ENCODE data around the gene DSC1. TPM values are rescaled to one million over a fixed set of nuclear protein-coding genes. Genes with fewer than 3 reads are reported as not detected.

DSC1 gene
- total and polyA plus RNA-seq, 2 of the 13 experiments (the other 11 are each of a cell fraction or from before 2014, with no cell fraction given), result not detected

- TF ChIP-seq, protein P1, sequence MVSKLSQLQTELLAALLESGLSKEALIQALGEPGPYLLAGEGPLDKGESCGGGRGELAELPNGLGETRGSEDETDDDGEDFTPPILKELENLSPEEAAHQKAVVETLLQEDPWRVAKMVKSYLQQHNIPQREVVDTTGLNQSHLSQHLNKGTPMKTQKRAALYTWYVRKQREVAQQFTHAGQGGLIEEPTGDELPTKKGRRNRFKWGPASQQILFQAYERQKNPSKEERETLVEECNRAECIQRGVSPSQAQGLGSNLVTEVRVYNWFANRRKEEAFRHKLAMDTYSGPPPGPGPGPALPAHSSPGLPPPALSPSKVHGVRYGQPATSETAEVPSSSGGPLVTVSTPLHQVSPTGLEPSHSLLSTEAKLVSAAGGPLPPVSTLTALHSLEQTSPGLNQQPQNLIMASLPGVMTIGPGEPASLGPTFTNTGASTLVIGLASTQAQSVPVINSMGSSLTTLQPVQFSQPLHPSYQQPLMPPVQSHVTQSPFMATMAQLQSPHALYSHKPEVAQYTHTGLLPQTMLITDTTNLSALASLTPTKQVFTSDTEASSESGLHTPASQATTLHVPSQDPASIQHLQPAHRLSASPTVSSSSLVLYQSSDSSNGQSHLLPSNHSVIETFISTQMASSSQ (IDR thresholded peaks at IDR 0.05; ENCODE audit: low read depth), result no peak
- TF ChIP-seq, protein P1 (CRISPR knock-in tag; IDR thresholded peaks at IDR 0.05; ENCODE audit: borderline replicate concordance), result no peak
- TF ChIP-seq AHR (CRISPR knock-in tag; IDR thresholded peaks at IDR 0.05), result no peak
- TF ChIP-seq MBD4 (IDR thresholded peaks at IDR 0.05; ENCODE audit: borderline replicate concordance, low read length), result no peak
- TF ChIP-seq GMEB1 (CRISPR knock-in tag; IDR thresholded peaks at IDR 0.05; ENCODE audit: borderline replicate concordance), result no peak
- TF ChIP-seq PCBP1 (IDR thresholded peaks at IDR 0.05; ENCODE audit: borderline replicate concordance, low read depth, low read length), result no peak
- TF ChIP-seq ZNF883 (CRISPR knock-in tag; IDR thresholded peaks at IDR 0.05; ENCODE audit: not compliant biosample characterization), result no peak
- TF ChIP-seq, protein P2, sequence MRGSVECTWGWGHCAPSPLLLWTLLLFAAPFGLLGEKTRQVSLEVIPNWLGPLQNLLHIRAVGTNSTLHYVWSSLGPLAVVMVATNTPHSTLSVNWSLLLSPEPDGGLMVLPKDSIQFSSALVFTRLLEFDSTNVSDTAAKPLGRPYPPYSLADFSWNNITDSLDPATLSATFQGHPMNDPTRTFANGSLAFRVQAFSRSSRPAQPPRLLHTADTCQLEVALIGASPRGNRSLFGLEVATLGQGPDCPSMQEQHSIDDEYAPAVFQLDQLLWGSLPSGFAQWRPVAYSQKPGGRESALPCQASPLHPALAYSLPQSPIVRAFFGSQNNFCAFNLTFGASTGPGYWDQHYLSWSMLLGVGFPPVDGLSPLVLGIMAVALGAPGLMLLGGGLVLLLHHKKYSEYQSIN (CRISPR knock-in tag; IDR thresholded peaks at IDR 0.05; ENCODE audit: borderline replicate concordance), result no peak
Measured at GRCh38 chr18:31162825-31163435, at the start of gene DSC1 (continued).

Measured in HepG2 (cell line).